ENCODE measurements around the gene PODXL2.

The PODXL2 gene

GRCh38 chr3:127711021-127711695 is 82.2 kb downstream of the PODXL2 start:
- DNase-seq (ENCODE audit: extremely low spot score) = no peak
- TF ChIP-seq CTBP1 (IDR thresholded peaks at IDR 0.05; ENCODE audit: borderline replicate concordance) (no peak), BHLHE40 (IDR thresholded peaks at IDR 0.05; ENCODE audit: borderline replicate concordance) (no peak), LEF1 (IDR thresholded peaks at IDR 0.05; ENCODE audit: borderline replicate concordance) (no peak), L3MBTL2 (conservative IDR thresholded peaks at IDR 0.05) (no peak), TARDBP (IDR thresholded peaks at IDR 0.05) (no peak), FOXM1 (IDR thresholded peaks at IDR 0.05; ENCODE audit: borderline replicate concordance) (no peak)
- TF ChIP-seq, protein P1, sequence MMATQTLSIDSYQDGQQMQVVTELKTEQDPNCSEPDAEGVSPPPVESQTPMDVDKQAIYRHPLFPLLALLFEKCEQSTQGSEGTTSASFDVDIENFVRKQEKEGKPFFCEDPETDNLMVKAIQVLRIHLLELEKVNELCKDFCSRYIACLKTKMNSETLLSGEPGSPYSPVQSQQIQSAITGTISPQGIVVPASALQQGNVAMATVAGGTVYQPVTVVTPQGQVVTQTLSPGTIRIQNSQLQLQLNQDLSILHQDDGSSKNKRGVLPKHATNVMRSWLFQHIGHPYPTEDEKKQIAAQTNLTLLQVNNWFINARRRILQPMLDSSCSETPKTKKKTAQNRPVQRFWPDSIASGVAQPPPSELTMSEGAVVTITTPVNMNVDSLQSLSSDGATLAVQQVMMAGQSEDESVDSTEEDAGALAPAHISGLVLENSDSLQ (IDR thresholded peaks at IDR 0.05) = no peak
- POLR2A ChIA-PET = interaction anchor here (0.8 kb wide), 1 partner anchor 14 kb away, joined by 3 read pairs; no protein-coding TSS in a partner anchor
- CTCF ChIA-PET = no interaction called here

DNA sequence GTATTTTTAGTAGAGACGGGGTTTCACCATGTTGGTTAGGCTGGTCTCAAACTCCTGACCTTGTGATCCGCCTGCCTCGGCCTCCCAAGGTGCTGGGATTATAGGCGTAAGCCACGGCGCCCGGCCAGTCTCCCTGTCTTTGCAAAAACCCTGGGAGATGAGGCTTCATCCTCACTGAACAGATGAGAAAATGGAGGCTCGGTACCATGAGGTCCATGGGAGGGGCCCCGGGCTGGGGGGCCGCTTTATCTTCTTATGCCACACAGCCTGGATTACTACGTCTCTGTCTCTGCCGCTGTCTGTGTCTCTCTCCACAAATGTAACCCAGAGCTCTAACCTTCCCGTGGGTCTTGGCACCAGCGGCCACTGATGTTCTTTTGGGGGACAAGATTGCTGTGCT is 82.9 kb downstream of the PODXL2 start:
- POLR2A ChIA-PET = no interaction called here
- CTCF ChIA-PET = no interaction called here
- no peak for DNase-seq (ENCODE audit: extremely low spot score)
- TF ChIP-seq SUZ12 (IDR thresholded peaks at IDR 0.05) (no peak), TARDBP (IDR thresholded peaks at IDR 0.05) (no peak), FOXA1 (IDR thresholded peaks at IDR 0.05) (no peak), ZNF384 (IDR thresholded peaks at IDR 0.05) (no peak), SP1 (IDR thresholded peaks at IDR 0.05) (no peak), ELF4 (IDR thresholded peaks at IDR 0.05) (no peak), ARNT (IDR thresholded peaks at IDR 0.05) (no peak), FOXK2 (IDR thresholded peaks at IDR 0.05) (no peak), LEF1 (IDR thresholded peaks at IDR 0.05; ENCODE audit: borderline replicate concordance) (no peak), FOXM1 (IDR thresholded peaks at IDR 0.05; ENCODE audit: borderline replicate concordance) (no peak), NFRKB (IDR thresholded peaks at IDR 0.05) (no peak), BHLHE40 (IDR thresholded peaks at IDR 0.05; ENCODE audit: borderline replicate concordance) (no peak), CTBP1 (IDR thresholded peaks at IDR 0.05; ENCODE audit: borderline replicate concordance) (no peak), L3MBTL2 (conservative IDR thresholded peaks at IDR 0.05) (no peak), HDGF (IDR thresholded peaks at IDR 0.05; ENCODE audit: borderline replicate concordance) (no peak)
- TF ChIP-seq, protein P1 (IDR thresholded peaks at IDR 0.05) = no peak

- DNase-seq (ENCODE audit: extremely low spot score) = no peak
- ChIA-PET POLR2A (no interaction called here), CTCF (interaction anchor here (0.7 kb wide), 1 partner anchor 212 kb away, joined by 3 read pairs; no protein-coding TSS in a partner anchor)
- TF ChIP-seq FOXM1 (IDR thresholded peaks at IDR 0.05; ENCODE audit: borderline replicate concordance) (no peak), BHLHE40 (IDR thresholded peaks at IDR 0.05; ENCODE audit: borderline replicate concordance) (no peak), SUZ12 (IDR thresholded peaks at IDR 0.05) (no peak), FOXK2 (IDR thresholded peaks at IDR 0.05) (no peak), ELF4 (IDR thresholded peaks at IDR 0.05) (no peak), L3MBTL2 (conservative IDR thresholded peaks at IDR 0.05) (no peak), ARNT (IDR thresholded peaks at IDR 0.05) (no peak), LEF1 (IDR thresholded peaks at IDR 0.05; ENCODE audit: borderline replicate concordance) (no peak), CTBP1 (IDR thresholded peaks at IDR 0.05; ENCODE audit: borderline replicate concordance) (no peak), ZNF384 (IDR thresholded peaks at IDR 0.05) (no peak), TARDBP (IDR thresholded peaks at IDR 0.05) (no peak), HDGF (IDR thresholded peaks at IDR 0.05; ENCODE audit: borderline replicate concordance) (no peak), NFRKB (IDR thresholded peaks at IDR 0.05) (no peak), FOXA1 (IDR thresholded peaks at IDR 0.05) (no peak), SP1 (IDR thresholded peaks at IDR 0.05) (no peak)
- TF ChIP-seq, protein P1 (IDR thresholded peaks at IDR 0.05) = no peak
Measured at GRCh38 chr3:127712461-127712860, 83.5 kb downstream of the PODXL2 start.

DNA sequence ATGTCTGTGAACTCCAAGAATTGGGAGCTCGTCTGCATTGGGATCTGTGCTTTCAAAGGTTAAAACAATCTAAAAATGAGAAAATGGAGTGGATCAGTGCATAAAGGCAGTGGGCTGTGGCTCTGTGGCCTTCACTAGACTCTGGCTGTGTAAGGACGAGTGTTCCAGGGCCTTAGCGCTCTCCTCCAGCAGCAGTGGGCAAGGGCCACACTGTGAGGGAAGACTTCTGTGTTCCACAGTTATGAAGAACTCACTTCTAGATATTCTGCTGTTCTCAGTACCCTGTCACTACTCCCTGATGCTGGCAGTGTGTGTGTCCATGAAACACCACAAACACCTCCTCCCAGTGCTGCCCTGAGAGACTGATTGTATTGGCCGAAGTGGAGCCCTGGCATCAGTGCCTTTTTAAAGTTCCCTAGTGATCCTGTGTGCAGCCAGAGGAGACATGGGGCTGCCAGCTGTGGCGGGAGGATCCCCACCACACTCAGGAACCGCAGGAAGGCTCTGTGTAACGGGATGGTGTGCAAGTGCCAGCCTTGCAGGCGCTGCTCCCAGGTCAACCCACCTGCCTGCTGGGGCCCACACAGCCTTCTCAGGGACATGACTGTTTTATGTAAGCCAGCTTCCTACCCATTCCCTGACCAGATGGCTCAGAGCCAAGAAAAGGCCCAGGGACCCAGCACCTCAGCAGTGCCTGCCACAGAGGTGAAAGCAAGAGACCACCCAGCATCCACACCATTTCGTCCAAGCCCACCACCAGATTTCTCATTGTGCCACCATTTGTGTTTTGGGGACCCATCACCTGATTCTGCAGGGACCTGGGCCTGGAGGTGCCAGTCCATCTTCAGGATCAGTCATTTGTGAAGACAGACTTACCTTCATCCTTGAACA is 84.1 kb downstream of the PODXL2 start:
- CTCF ChIA-PET = interaction anchor here (0.7 kb wide), 1 partner anchor 213 kb away, joined by 3 read pairs; no protein-coding TSS in a partner anchor
- POLR2A ChIA-PET = no interaction called here
- TF ChIP-seq BHLHE40 (IDR thresholded peaks at IDR 0.05; ENCODE audit: borderline replicate concordance) (no peak), L3MBTL2 (conservative IDR thresholded peaks at IDR 0.05) (no peak), NFRKB (IDR thresholded peaks at IDR 0.05) (no peak), SUZ12 (IDR thresholded peaks at IDR 0.05) (no peak), ZNF384 (IDR thresholded peaks at IDR 0.05) (no peak), FOXA1 (IDR thresholded peaks at IDR 0.05) (no peak), FOXK2 (IDR thresholded peaks at IDR 0.05) (no peak), LEF1 (IDR thresholded peaks at IDR 0.05; ENCODE audit: borderline replicate concordance) (no peak)
- no peak for DNase-seq (ENCODE audit: extremely low spot score)

DNA sequence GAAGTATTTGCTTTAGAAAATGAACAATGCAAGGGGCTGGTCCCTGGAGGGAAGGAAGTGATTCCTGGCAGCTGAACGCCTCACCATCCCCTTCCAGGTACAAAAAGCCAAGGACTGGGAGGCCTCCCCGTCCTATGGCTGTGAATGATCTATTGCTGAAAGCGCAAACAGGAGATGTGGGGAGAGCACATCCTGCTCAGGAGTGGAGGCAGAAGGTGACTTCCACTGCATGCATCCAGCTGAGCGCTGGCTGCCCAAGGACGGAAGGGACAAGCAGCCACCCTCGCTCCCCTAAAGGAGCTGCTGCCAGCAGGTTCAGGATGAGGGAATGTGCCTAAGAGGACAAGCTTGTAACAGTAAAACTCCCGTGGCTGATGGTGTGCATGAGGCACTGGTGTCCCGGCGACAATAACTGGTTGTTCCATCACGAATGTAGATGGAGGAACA is 85.2 kb downstream of the PODXL2 start:
- ChIA-PET POLR2A (no interaction called here), CTCF (no interaction called here)
- no peak for DNase-seq (ENCODE audit: extremely low spot score)
- TF ChIP-seq FOXM1 (IDR thresholded peaks at IDR 0.05; ENCODE audit: borderline replicate concordance) (no peak), L3MBTL2 (conservative IDR thresholded peaks at IDR 0.05) (no peak), CTBP1 (IDR thresholded peaks at IDR 0.05; ENCODE audit: borderline replicate concordance) (no peak), ARNT (IDR thresholded peaks at IDR 0.05) (no peak), NFRKB (IDR thresholded peaks at IDR 0.05) (no peak), HDGF (IDR thresholded peaks at IDR 0.05; ENCODE audit: borderline replicate concordance) (no peak), LEF1 (IDR thresholded peaks at IDR 0.05; ENCODE audit: borderline replicate concordance) (no peak), FOXK2 (IDR thresholded peaks at IDR 0.05) (no peak), FOXA1 (IDR thresholded peaks at IDR 0.05) (no peak), ZNF384 (IDR thresholded peaks at IDR 0.05) (no peak)
